Measurements from ENCODE around the gene NDUFV1.
"Not testable (repeated sequence)": the region's sequence is repeated elsewhere in the genome, so short reads cannot be mapped to it uniquely, and the experiment has no call there.

The NDUFV1 gene

DNA sequence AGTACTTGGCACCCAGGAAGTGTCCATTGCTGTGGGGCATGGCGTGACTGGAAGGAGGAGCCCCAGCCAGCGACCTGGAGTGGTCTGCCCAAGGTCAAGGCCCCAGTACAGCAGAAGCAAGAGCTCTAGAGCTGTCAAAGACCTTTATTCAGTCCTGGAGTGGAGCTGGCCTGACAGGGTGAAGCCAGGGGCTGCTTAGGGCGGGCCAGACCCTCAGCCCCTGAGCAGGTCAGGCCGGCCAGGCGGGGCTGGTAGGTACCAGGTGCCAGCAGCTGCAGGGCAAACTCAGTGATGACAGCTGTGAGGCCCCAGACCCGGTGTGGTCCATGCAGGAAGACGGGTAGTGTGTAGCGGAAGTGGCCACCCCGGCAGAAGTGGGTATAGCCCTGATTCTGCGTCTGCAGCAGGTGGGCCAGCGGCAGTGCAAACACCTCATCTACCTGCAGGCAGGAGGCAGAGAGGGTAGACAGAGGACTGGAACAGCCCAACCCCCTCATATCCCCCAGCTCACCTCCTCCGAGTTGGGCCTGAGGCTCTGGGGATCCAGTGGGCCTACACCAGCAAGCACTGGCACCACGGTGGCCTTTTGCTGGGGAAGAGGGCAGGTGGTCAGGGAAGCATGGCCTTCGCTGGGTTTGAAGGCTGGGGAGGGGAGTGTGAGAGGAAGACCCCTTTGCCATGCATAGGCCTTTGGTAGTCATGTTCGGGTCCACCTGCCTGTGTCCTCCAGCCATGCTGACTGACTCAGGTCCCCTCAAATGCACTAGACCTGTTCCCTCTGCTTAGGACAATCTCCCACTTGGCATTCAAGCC lies 21.3 kb downstream of the NDUFV1 start:
- DNase-seq (ENCODE audit: low spot score), result no peak

DNA sequence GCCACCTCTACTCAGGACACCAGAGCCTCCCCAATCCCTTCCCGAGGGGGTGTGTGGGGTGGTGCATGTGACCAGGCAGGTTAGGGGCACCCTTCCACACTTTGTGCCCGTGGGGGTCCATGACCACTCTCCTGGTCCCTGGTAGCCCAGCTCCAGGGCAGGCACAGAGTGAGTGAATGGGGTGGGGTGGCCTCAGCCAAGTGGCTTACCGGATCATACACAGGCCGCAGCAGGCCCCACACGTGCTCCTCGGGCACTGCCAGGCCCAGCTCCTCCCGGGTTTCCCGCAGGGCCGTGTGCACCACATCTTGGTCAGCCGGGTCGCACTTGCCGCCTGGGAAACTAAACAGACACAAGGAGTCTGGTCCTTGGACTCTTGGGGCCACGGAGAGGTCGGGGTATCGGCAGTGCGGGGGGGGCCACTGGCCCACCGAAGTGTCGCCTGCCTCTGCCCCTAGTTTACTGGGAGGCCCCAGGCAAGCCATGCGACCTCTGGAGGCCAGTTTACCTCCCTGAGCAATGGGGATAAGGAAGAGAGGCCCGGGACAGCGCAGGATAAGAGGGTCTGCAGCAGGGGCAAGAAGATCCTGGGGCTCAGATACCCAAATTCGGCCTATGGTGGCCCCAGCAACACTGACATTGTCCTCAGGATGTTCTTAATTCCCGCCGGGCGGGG lies 22.1 kb downstream of the NDUFV1 start:
- DNase-seq (ENCODE audit: low spot score), result no peak

DNA sequence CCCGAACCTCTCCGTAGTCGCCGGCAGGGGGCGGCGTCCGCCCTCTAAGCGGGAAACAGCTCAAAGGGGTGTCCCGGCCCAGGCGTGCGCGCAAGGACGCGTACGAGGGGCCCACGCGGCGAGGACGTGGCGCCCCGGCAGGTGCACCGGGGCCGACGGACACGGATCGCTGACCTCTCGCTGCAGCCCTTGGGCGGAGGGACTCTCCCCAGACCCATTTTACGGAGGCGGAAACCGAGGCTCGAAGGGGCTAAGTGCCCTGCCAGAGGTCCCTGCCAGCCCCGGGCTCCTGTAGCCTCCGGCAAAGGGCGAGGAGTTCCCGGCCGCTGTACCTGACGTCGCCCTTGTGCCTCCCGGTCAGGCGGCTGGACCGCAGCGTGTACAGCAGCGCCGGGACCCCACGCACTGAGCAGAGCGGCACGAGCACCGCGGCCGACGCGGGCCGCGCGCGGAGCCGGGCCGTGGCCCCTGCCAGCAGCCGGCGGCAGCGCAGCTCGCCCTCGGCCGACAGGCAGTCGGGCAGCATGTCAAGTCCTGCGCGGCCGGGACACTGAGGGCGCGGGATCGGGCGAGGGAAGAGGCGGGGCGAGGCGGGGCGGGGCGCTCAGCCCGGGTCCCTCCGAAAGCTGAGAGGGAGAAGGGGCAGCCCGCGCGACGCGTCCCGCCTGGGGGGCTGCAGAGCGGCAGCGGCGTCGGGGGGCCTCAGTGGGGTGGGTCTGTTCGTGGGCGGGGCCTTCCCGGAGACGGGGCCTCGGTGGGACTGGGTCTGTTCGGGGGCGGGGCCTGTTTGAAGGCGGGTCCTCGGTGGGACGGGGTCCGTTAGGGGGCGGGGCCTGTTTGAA lies 22.9 kb downstream of the NDUFV1 start, which contains the start of gene NUDT8:
TSS of gene NUDT8 (minus strand) at position 552 of the 842 bp plus-strand sequence. CDS start at position 526, 26 bp downstream.
- peak; percentile 89 for DNase-seq (ENCODE audit: low spot score)

DNA sequence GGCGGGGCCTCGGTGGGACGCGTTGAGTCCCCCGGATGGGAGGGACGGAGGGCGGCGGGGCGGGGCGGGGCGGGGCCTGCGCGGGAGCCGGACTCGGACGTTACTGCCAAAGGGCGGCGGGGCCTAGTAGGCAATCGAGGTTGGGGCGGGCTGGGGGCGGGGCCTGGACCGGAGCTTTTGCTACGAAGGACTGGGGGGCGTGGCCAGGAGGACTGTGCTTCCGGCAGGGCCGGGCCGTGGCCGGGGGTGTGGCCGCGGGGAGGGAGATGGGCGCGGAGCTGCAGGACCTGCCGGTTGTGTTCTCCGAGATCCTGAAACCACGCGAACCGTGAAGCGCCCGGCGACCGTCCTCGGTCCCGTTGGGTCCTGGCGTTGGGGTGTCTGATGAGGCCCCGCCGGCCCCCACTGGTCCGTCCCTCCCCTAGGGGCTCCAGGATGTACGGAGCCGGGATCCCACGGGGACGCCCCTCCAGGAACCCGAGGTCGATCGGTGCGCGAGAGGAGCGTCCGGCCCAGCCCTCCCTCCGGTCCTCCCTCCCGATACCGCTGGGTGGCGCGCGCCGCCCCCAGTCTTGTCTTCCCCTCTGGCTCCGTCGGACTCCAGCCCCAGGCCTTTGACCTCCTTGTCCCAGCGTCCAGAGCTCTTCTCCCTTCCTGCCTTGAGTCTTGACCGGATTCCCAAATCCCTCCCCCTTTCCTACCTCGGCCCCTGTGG lies 23.6 kb downstream of the NDUFV1 start:
- DNase-seq (ENCODE audit: low spot score), result peak; percentile 100

DNA sequence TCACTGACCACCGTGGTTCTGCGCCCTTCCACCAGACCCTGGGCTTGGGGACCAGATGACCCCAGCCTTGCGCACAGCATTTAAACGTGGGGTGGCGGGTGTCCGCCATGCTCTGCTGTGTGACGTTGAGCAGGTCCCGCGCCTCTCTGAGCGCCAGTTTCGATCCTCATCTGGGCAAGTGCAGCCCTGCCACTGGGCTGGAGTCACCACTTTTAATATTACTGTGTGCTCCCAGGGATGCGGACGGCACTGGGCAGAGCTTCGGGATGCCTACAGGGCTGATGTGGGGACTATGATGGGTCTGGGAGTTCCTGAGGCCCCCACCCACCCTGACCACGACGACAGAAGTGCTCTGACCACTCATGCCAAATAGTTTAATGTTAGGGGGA lies 24.2 kb downstream of the NDUFV1 start:
- no peak for DNase-seq (ENCODE audit: low spot score)

DNA sequence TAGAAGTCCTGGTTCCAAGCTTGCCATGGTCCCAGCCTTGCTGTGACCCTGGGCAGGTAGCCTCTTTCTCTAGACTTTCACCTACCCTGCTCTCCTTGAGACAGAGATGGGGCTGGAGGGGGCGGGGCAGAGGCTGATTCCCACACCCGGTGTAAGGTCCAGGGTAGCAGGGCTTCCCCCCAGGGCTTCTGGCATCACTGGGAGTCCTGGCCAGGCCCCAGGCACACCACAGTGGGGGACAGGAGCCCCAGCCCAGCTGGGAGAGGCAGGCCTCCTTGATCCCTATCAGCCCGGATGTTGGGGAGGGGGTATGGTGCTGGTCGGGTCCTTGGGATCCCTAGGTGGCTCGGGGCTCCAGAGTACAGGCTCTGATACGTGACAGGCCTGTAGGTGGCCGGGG lies 24.7 kb downstream of the NDUFV1 start:
- DNase-seq (ENCODE audit: low spot score), result peak; percentile 56

DNA sequence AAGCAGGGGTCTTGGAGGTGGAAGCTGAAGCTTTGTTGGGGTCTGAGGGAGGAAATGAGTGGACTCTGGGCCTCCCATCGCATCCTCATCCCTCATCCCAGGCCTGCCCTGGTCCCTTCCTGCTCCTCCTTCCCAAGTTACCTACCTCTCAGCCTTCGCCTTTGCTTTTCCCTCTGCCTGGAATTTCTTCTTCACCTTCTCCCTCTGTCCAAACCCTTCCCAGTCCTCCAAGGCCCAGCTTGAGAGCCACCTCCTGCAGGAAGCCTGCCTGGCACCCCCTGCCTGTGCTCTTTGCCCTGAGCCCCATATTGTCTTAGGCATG lies 25.1 kb downstream of the NDUFV1 start:
- DNase-seq (ENCODE audit: low spot score), result no peak

DNA sequence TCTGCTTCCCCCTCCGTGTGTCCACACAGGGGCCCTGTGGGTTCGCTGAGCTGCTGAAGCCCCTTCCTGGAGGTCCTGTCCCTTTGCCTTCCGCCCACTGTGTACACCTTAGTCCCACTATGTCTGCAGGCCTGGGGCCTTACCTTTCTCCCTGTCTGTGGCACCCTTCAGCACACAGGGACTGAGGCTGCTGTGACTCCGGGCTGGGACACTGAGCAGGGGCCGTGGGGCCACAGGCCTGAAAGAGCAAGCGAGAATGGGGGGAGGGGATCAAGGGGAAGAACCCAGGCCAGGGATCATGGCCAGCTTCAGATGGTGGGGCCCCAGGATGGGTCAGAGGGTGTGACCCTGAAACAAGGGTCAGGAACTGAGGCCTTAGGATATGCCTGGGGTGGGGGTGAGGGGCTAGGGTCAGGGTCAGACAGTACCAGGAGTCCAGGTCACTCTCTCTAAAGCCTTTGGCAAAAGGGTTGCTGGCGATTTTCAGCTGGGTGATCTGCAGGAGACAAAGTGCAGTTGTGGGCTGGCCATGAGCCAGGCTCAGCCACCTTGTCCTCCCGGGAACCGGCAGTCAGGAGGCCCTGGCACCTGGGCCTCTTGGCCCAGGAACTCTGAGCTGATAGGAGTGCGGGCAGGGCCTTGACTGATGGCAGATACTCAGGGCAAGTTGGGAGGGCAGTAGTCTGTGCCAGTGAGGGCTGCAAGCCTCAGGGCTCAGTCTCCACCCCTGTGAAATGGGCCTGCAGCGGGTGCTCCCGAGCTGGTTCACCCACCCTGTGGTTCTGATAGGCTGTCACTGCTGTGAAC lies 25.6 kb downstream of the NDUFV1 start:
- peak; percentile 48 for DNase-seq (ENCODE audit: low spot score)

DNA sequence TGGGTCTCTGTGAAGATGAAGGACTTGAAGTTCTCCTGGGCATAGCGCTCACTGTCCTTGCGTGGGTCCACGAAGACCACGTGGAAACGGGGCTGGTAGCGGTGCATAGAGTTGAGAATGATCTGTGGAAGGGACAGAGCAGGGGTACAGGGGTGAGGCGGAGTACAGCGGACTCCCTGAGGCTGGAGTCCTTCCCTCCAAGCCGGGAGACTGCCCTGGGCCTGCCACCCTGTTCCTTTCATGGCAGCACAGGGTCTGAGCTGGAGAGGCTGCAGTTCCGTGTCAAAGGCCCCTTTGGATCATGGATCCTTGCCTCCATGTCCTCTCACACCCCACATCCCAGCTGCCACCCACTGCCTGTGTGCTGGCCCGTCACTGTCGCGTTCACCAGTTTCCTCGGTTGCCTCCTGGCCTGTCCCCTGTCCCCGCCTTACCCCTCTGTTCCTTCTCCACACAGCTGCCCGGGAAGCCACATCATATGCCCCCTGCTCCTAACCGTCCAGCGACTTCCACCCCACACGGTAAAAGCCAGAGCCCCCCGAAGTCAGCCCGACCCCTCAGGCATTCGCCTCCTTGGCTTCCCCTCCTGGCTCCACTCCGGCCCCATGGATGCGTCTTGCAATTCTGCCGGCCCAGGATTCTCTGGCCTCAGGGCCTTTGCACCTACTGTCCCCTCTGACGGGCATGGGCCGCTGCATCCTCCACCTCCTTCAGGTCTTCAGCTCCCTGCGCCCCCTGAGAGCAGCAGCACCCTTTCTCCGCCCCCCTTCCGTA lies 26.4 kb downstream of the NDUFV1 start:
- no peak for DNase-seq (ENCODE audit: low spot score)

DNA sequence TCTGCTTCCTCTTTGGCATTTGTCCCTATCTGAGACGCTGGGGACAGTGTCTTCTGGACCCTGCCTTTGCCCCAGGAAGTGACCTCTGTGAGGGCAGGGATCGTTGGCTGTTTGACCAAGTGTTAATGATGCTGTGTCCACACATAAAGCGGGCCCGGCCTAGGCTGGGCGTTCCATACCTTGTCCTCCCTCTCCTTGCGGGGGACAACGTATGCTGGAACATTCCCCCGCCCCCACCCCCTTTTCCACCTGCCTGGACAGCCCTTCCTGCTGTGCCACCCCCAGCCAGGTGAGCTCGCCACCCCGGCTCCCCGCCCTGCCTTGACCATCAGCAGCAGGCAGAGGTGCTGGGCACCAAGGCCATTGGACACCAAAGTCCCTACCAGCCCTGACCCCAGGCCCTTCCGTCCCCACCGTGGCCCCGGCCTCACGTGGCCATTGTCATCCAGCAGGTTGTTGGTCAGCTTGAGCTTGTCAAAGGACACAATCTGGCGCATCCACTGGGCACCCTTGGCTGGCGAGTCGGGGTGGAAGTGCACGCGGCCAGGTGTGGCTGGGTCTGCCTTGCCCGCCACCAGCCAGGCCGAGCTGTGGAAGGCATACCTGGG lies 27.1 kb downstream of the NDUFV1 start:
- peak; percentile 43 for DNase-seq (ENCODE audit: low spot score)

DNA sequence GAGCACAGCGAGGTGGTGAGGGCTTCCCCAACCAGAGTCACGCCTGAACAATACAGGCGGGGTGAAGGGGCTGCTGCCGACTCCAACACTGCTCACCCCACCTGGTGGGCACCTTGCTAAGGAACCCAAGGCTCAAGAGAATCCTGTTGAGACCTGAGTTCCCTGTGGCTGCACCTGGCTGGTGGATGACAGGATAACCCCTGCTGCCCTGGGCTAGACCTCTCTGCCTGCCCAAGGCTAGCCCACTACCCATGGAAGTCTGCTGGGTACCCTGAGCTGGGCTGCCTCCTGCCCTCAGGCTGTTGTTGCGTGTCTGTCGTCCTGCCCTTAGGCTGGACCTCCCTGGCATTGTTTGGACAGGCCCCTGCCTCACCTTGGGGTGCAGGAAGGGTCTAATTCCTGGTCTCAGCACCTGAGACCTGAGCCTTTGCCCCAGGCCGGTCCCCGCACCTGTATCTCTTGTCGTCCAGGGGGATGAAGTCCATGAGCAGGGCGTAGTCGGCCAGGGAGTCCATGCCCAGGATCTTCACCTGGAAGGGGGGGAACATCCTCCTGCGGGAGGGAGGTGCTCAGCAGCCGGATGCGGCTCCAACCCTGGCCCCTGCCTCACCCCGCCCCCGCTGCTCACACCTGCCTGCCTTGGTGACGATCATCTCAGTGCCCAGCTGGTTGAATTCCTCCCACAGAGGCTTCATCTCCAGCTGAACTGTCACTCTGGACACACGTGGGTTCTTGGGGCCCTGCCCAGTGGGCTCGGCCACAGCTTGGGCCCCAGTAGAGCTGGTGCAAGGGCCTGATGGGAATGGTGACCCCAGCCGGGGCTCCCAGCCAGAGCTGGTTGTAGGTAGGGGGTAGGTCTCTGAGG lies 27.9 kb downstream of the NDUFV1 start:
- peak; percentile 44 for DNase-seq (ENCODE audit: low spot score)

DNA sequence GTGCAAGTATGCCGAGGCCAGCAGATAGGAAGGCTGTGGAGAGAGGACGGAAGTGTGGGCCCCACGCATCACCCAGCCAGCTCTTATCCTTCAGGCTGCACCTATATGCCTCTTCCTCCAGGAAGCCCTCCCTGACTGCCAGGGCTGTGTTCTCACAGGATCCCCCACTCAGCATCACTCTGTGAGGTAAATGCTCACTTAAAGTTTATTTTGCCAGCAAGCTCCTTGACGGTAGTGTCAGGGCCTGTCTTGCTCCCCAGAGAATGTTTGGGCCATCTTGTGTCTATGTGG lies 28.4 kb downstream of the NDUFV1 start:
- peak; percentile 31 for DNase-seq (ENCODE audit: low spot score)

DNA sequence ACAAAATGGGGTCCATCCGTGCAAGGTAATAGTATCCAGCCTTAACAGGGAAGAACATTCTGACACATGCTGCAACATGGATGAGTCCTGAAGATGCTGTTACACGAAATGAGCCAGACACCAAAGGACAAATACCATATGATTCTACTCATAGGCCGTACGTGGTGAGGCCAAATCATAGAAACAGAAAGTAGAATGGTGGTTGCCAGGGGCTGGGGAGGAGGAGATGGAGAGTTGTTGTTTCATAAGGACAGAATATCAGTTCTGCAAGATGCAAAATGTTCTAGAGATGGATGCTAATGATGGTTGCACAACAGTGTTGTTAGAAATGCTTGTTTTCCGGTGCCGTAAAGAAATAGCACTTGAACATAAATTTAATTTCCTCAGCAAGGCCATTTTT lies 30.2 kb downstream of the NDUFV1 start:
- no peak for DNase-seq (ENCODE audit: low spot score)

DNA sequence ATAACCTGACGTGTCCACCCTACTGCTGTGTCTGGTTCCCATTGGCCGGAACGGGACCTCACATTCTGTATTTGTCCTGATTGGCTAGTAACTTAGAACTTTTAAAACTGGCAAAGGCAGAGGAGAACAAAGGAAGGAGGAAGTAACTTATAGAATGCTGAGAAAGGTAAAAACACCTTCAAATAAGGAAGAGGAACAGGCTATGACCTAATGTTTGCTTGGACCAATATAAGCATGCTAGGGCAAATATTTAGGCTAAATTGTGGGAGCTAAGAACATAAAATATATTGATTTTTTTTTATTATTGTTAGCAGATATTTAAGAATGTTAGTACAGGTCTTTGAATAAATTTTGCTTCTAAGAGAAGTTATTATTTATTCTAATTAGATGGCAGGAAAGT lies 30.7 kb downstream of the NDUFV1 start:
- DNase-seq (ENCODE audit: low spot score), result not testable (repeated sequence)

DNA sequence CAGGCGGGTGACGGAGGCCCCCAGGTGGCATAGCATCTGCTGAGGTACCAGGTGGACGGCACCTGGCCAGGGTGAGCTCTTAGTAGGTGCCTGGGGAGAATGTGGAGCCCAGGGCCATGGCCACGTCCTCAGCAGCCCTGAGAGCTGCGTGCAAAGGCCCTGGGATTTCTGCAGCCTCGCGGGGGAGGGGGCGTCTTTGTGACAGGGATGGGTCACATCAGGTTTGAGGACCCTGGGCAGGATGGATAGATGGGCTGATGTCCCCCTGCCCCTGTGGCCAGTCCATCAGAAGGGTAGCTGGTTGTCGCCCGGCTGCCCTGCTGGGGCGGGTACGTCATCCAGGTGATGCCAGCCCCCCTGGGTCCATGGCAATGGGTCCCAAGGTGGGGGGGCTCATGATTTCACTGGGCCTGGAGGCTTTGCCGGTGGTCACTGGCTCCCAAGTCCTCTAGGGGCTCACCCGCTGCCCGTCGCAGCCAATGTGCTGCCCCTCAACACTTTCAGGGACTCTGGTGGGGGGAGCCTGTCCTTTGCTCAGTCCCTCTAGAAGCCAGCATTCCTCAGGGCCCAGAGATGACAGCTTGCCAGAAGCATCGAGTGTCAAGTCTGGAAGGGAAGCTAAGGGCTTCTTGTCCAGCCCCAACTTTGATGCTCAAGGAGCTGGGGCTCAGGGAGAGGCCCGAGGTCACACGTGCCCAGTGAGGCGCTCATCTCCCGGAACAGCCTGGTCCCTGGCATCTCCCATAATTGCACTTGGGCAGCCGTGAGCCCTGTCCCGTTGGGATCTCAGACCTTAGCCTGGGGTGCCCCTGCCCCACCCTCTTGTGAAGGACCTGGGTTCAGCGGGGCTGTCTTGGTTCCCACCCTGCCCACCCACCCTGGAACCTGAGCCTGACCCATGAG lies 32.0 kb downstream of the NDUFV1 start:
- no peak for DNase-seq (ENCODE audit: low spot score)

DNA sequence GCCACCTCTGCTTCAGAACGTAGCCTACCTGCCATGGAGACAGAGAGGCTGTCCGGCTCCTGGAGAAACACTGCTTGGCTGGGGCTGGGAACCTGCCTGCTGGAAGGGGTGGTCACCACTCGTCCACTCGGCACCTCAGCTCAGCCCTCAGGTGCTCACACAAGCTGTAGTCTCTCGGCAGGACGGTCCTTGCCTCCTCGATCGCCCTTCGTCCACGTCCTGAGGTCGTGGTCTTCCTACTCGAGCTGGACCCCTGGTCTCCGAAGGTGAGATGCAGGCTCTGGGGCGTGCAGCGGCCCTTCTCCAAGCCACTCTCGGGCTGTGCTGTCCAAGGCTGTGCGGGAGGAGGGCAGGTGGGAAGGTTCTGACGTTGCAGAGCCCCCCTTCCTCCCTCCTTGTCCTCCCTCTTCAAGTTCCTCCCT lies 32.7 kb downstream of the NDUFV1 start, which contains the start of gene TBX10:
TSS of gene TBX10 (minus strand) at position 326 of the 422 bp plus-strand sequence. CDS start at position 35, 291 bp downstream.
- peak; percentile 50 for DNase-seq (ENCODE audit: low spot score)

DNA sequence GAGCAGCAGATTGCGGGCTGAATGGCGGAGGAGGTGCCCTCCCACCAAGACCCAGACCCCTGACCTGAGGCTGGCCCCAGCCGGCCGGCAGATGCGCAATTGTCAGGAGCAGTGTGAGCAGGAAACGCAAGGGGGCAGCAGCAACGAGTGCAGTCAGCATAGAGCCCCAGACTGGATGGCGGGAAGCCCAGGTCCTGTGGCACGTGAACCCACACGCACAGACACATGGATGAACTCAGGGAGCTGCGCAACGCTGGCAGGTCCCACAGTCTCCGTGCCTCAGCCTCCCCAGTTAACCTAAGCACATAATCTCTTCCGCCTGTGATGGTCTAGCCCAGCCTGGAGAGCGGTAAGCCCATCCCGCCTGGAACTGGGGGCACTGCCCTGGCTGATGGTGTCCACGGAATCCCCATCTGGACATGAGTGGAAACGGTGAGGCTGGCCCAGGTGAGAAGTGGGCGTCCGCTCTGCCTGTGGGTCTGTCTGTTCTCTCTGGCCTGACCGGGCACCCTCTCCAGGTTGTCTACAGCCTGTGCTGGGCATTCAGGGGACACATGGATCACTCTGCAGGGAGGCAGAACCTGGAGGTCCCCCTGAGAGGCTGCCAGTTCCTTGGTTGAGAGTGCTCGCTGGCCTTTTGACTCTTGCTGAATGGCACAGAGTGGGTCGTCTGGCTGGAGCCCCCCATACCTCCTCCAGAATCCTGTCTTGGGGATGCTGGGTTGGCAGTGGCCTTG lies 33.5 kb downstream of the NDUFV1 start:
- peak; percentile 84 for DNase-seq (ENCODE audit: low spot score)

Measured in ecto neural progenitor cell (in vitro differentiated cells).